ENCODE measurements around the gene EIF4G2. TPM values are rescaled to one million over a fixed set of nuclear protein-coding genes. Genes with fewer than 3 reads are reported as not detected.

EIF4G2 gene
- total and polyA plus RNA-seq, 10 of the 15 experiments (the other 5 are each of a cell fraction or from before 2014, with no cell fraction given), result 210 to 1,104 (median 713) TPM

DNA sequence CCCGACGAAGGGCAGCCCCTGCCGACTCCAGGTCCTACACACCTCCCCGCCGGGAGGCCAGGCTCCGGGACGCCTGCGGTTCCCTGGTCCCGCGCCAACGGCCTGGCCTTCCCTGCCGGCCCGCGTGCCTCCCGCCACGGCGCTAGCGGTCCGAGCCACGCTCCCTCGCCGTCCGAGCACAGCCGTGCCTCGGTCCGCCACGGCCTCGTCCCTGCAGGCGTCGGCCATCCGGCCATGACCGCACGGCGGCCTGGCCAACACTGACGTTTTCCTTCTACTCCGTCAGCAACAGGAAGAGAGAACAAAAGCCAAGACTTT, 532 bp downstream of the EIF4G2 start (continued):
- TF ChIP-seq ZBTB4 (CRISPR knock-in tag; IDR thresholded peaks at IDR 0.05) (no peak), BHLHE40 (IDR thresholded peaks at IDR 0.05; ENCODE audit: borderline replicate concordance in 1 of 2, low read depth in 2 of 2, low read length in 1 of 2) (peak in 1 of 2 experiments; percentile 19; a peak in 1 of 4 replicates), ETV6 (conservative IDR thresholded peaks at IDR 0.05 in 1 of 2, IDR thresholded peaks at IDR 0.05 in 1 of 2; ENCODE audit: borderline replicate concordance in 1 of 2, low read depth in 1 of 2) (no peak), RUNX3 (IDR thresholded peaks at IDR 0.05; ENCODE audit: low read length) (no peak), PAX5 (IDR thresholded peaks at IDR 0.05; ENCODE audit: borderline replicate concordance, low read depth, low read length) (0 out of 2 replicates have a peak, but pooled peaks have one; percentile 16), ZBED1 (IDR thresholded peaks at IDR 0.05; ENCODE audit: borderline replicate concordance) (no peak), CBX3 (IDR thresholded peaks at IDR 0.05; ENCODE audit: borderline replicate concordance, low read depth) (no peak), LARP7 (IDR thresholded peaks at IDR 0.05) (peak; percentile 89)
- TF ChIP-seq, protein P1, sequence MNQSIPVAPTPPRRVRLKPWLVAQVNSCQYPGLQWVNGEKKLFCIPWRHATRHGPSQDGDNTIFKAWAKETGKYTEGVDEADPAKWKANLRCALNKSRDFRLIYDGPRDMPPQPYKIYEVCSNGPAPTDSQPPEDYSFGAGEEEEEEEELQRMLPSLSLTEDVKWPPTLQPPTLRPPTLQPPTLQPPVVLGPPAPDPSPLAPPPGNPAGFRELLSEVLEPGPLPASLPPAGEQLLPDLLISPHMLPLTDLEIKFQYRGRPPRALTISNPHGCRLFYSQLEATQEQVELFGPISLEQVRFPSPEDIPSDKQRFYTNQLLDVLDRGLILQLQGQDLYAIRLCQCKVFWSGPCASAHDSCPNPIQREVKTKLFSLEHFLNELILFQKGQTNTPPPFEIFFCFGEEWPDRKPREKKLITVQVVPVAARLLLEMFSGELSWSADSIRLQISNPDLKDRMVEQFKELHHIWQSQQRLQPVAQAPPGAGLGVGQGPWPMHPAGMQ (IDR thresholded peaks at IDR 0.05; ENCODE audit: borderline replicate concordance), result no peak

All from GM12878 (cell line).